ENCODE measurements around the gene CEACAM6.

DNA sequence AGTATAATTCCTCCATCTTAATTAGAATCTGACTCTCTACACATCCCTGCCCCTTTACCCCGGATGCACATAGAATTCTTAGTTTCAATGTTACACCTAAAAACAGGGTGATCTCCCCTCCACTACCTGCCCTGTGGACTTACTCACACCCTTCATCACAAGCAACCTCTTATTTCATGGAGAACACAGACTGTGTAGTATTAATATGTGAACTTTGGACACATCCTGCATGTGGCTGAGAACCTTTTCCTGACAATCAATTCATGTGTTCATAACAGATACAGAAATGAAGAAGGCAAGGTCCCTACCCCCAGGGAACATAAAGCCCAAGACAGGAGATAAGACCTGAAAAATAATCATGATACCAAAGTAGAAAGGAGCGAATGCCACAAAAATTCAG, 11.8 kb downstream of the CEACAM6 start:
- TF ChIP-seq, protein P1, sequence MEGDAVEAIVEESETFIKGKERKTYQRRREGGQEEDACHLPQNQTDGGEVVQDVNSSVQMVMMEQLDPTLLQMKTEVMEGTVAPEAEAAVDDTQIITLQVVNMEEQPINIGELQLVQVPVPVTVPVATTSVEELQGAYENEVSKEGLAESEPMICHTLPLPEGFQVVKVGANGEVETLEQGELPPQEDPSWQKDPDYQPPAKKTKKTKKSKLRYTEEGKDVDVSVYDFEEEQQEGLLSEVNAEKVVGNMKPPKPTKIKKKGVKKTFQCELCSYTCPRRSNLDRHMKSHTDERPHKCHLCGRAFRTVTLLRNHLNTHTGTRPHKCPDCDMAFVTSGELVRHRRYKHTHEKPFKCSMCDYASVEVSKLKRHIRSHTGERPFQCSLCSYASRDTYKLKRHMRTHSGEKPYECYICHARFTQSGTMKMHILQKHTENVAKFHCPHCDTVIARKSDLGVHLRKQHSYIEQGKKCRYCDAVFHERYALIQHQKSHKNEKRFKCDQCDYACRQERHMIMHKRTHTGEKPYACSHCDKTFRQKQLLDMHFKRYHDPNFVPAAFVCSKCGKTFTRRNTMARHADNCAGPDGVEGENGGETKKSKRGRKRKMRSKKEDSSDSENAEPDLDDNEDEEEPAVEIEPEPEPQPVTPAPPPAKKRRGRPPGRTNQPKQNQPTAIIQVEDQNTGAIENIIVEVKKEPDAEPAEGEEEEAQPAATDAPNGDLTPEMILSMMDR (IDR thresholded peaks at IDR 0.05), result no peak
- TF ChIP-seq POLR2A (IDR thresholded peaks at IDR 0.05), result no peak

Data from ovary (tissue), 3 donors.